ENCODE data around the gene LMAN1L. TPM values are rescaled to one million over a fixed set of nuclear protein-coding genes. Genes with fewer than 3 reads are reported as not detected.

The LMAN1L gene
- total and polyA plus RNA-seq, 2 of the 4 experiments (the other 2 are of a cell fraction): not detected

GRCh38 chr15:74768771-74769342 lies 43.8 kb upstream of the LMAN1L start:
- Histone ChIP-seq H3K9me1 (ENCODE audit: insufficient read depth, low read length) (no peaks in the 10 kb centered on the region), H4K20me1 (ENCODE audit: insufficient read depth, low read length) (no peaks in the 10 kb centered on the region), H3K56ac (ENCODE audit: extremely low read depth, insufficient read depth, low read length) (no peak overlapping the region), H3K23ac (ENCODE audit: low read depth, low read length) (no peak overlapping the region), H3K9ac (ENCODE audit: low read depth, low read length) (no peak overlapping the region), H2BK15ac (ENCODE audit: low read depth, low read length) (no peak overlapping the region), H3K4me1 (ENCODE audit: control insufficient read depth, insufficient read depth, low read length) (no peaks in the 10 kb centered on the region), H3K4me3 (ENCODE audit: insufficient read depth, low read depth, low read length) (no peak overlapping the region), H2AK5ac (ENCODE audit: low read depth, low read length) (no peak overlapping the region), H4K8ac (ENCODE audit: low read depth in 2 of 2, low read length in 2 of 2) (no peak overlapping the region), H3K79me1 (ENCODE audit: low read depth in 1 of 2, low read length in 2 of 2) (no peaks in the 10 kb centered on the region), H3K4me2 (ENCODE audit: low read depth, low read length) (peak overlapping the region; percentile 49), H2AFZ (replicated peaks; ENCODE audit: low read length, poor library complexity) (peak overlapping the region; percentile 18), H3K9me3 (ENCODE audit: control insufficient read depth, insufficient read depth, low read length) (no peaks in the 10 kb centered on the region), H3K4ac (ENCODE audit: low read depth, low read length) (no peak overlapping the region), H3K14ac (replicated peaks; ENCODE audit: low read depth, low read length) (no peak overlapping the region), H2AK9ac (replicated peaks; ENCODE audit: low read depth, low read length, poor library complexity) (no peak overlapping the region), H4K91ac (ENCODE audit: insufficient read depth, low read depth, low read length) (no peak overlapping the region), H3K27ac (ENCODE audit: insufficient read depth, low read length) (no peak overlapping the region), H2BK5ac (ENCODE audit: low read depth, low read length, poor library complexity, severe bottlenecking) (no peak overlapping the region), H4K5ac (ENCODE audit: low read depth, low read length) (no peak overlapping the region), H3K36me3 (ENCODE audit: control insufficient read depth, insufficient read depth, low read length) (no peaks in the 10 kb centered on the region), H2BK120ac (ENCODE audit: low read depth, low read length) (no peak overlapping the region), H2BK20ac (ENCODE audit: low read depth, low read length) (no peak overlapping the region), H3K18ac (ENCODE audit: low read depth, low read length) (no peak overlapping the region), H3K27me3 (ENCODE audit: control insufficient read depth, insufficient read depth, low read length) (peaks cover 13% of the 10 kb centered on the region; the same call in 1 of the 2 replicates)
- peak; percentile 41 for DNase-seq
- dilution Hi-C loops (cut with HindIII; ENCODE audit: low sequenced_read_pairs, unreplicated experiment) (no loop called here), in situ Hi-C loops (cut with MboI; ENCODE audit: low sequenced_read_pairs) (loop anchor here (5.0 kb wide), 1 partner anchor 132 kb away; no protein-coding TSS in a partner anchor), intact Hi-C loops (cut with micrococcal nuclease) (loop anchor here (1.0 kb wide), 1 partner anchor 134 kb away; no protein-coding TSS in a partner anchor)
- ChIA-PET CTCF (interaction anchor here (0.6 to 3.9 kb wide), 17 partner anchors 9 to 396 kb away, joined by 3 to 21 read pairs (median 5); no protein-coding TSS in a partner anchor), POLR2A (ENCODE audit: unreplicated experiment) (no interaction called here)
- 0% methylated on average over 2 of the region's 9 CpGs; no CpG with 5 or more reads in 1 of the 2 experiments for WGBS, 2 experiments (ENCODE audit: extremely low coverage in 2 of 2, insufficient read length in 1 of 2)
- ATAC-seq (ENCODE audit: low read depth): peak; percentile 83
- TF ChIP-seq BHLHE40 (IDR thresholded peaks at IDR 0.05; ENCODE audit: low read depth, low read length) (no peak), RAD21 (IDR thresholded peaks at IDR 0.05; ENCODE audit: low read length) (peak; percentile 83), MAFK (IDR thresholded peaks at IDR 0.05; ENCODE audit: low read depth, low read length) (no peak), USF2 (IDR thresholded peaks at IDR 0.05; ENCODE audit: low read depth, low read length) (no peak), POLR2A (IDR thresholded peaks at IDR 0.05; ENCODE audit: low read depth, low read length) (no peak), NFE2L2 (IDR thresholded peaks at IDR 0.05; ENCODE audit: low read depth, low read length) (no peak), MAZ (IDR thresholded peaks at IDR 0.05; ENCODE audit: borderline replicate concordance, low read depth, low read length) (no peak), SMC3 (IDR thresholded peaks at IDR 0.05; ENCODE audit: low read depth, low read length) (peak; percentile 90), CTCF (conservative IDR thresholded peaks at IDR 0.05; ENCODE audit: low read depth, low read length) (peak; percentile 75), ELK1 (IDR thresholded peaks at IDR 0.05; ENCODE audit: borderline replicate concordance, low read depth, low read length) (no peak)
- BruUV-seq (replicated peaks): no TSS peak

All from IMR-90 (cell line).